ENCODE measurements around the gene GRIK2.
"Not testable (repeated sequence)": the region's sequence is repeated elsewhere in the genome, so short reads cannot be mapped to it uniquely, and the experiment has no call there.

GRIK2 gene

GRCh38 chr6:101393251-101393828, at the start of gene GRIK2:
Gene GRIK2 (plus strand): TSS chr6:101393708.
- no peak for TF ChIP-seq CTCF (IDR thresholded peaks at IDR 0.05; ENCODE audit: extremely low read depth, missing control alignments)
- no peak for DNase-seq (ENCODE audit: low spot score)

GRCh38 chr6:101344885-101345284, 48.6 kb upstream of the GRIK2 start:
- TF ChIP-seq CTCF (IDR thresholded peaks at IDR 0.05; ENCODE audit: extremely low read depth, missing control alignments) = no peak
- no peak for DNase-seq (ENCODE audit: low spot score)

GRCh38 chr6:101348816-101349215, 44.7 kb upstream of the GRIK2 start:
- no peak for DNase-seq (ENCODE audit: low spot score)
- TF ChIP-seq CTCF (IDR thresholded peaks at IDR 0.05; ENCODE audit: extremely low read depth, missing control alignments) = no peak

- DNase-seq (ENCODE audit: low spot score) = not testable (repeated sequence)
Observed at GRCh38 chr6:101350631-101351030, 42.9 kb upstream of the GRIK2 start.

GRCh38 chr6:101351173-101351572, 42.3 kb upstream of the GRIK2 start:
- no peak for TF ChIP-seq CTCF (IDR thresholded peaks at IDR 0.05; ENCODE audit: extremely low read depth, missing control alignments)
- no peak for DNase-seq (ENCODE audit: low spot score)

GRCh38 chr6:101352316-101352715, 41.2 kb upstream of the GRIK2 start:
- no peak for TF ChIP-seq CTCF (IDR thresholded peaks at IDR 0.05; ENCODE audit: extremely low read depth, missing control alignments)
- DNase-seq (ENCODE audit: low spot score) = no peak

- DNase-seq (ENCODE audit: low spot score) = no peak
- no peak for TF ChIP-seq CTCF (IDR thresholded peaks at IDR 0.05; ENCODE audit: extremely low read depth, missing control alignments)
Observed at GRCh38 chr6:101365181-101365580, 28.3 kb upstream of the GRIK2 start.

GRCh38 chr6:101379926-101380325, 13.6 kb upstream of the GRIK2 start:
- TF ChIP-seq CTCF (IDR thresholded peaks at IDR 0.05; ENCODE audit: extremely low read depth, missing control alignments) = no peak
- DNase-seq (ENCODE audit: low spot score) = no peak

Measured in GM20000 (cell line).